GM21717 (cell line): ENCODE data around the gene OSBP2.
A peak's percentile ranks its signal among the peaks of the same experiment; 100 is the strongest.
"Not testable (repeated sequence)": the region's sequence is repeated elsewhere in the genome, so short reads cannot be mapped to it uniquely, and the experiment has no call there.

Source experiments
- ATAC-seq: cut with Tn5 transposase; IDR thresholded peaks from one replicate; pipeline ENCODE4 v1.9.1; 2021; ENCODE audit warnings: mild to moderate bottlenecking, moderate library complexity; ENCODE audit not compliant: unreplicated experiment

Gene OSBP2

GRCh38 chr22:30694640-30695350, at the start of gene OSBP2:
Gene OSBP2, plus strand, starts transcription at chr22:30694874. Its CDS starts 36 bp downstream, at chr22:30694910.
- ATAC-seq, result no peak

- ATAC-seq, result no peak
Measured at GRCh38 chr22:30646518-30647160, 48.0 kb upstream of the OSBP2 start.

GRCh38 chr22:30647536-30647935, 47.1 kb upstream of the OSBP2 start:
- no peak for ATAC-seq

GRCh38 chr22:30648825-30649224, 45.8 kb upstream of the OSBP2 start:
- ATAC-seq, result no peak

- peak; percentile 74 for ATAC-seq
Measured at GRCh38 chr22:30649430-30650007, 45.2 kb upstream of the OSBP2 start.

GRCh38 chr22:30650508-30651116, 44.1 kb upstream of the OSBP2 start:
- ATAC-seq, result no peak

- ATAC-seq, result no peak
Measured at GRCh38 chr22:30652852-30653251, 41.8 kb upstream of the OSBP2 start.

GRCh38 chr22:30654361-30654760, 40.3 kb upstream of the OSBP2 start:
- ATAC-seq, result no peak

- ATAC-seq, result no peak
Measured at GRCh38 chr22:30655532-30655931, 39.1 kb upstream of the OSBP2 start.

GRCh38 chr22:30662040-30662439, 32.6 kb upstream of the OSBP2 start:
- no peak for ATAC-seq

GRCh38 chr22:30664798-30665197, 29.9 kb upstream of the OSBP2 start:
- no peak for ATAC-seq

GRCh38 chr22:30665266-30665665, 29.4 kb upstream of the OSBP2 start:
- ATAC-seq, result no peak

GRCh38 chr22:30665786-30666185, 28.9 kb upstream of the OSBP2 start:
- ATAC-seq, result no peak

GRCh38 chr22:30667107-30667493, 27.6 kb upstream of the OSBP2 start:
- no peak for ATAC-seq

GRCh38 chr22:30667494-30668385, 26.9 kb upstream of the OSBP2 start, which contains the start of gene DUSP18:
Gene DUSP18, minus strand, starts transcription at chr22:30667875. Its CDS starts 3,872 bp downstream, at chr22:30664003.
- ATAC-seq, result peak; percentile 68

GRCh38 chr22:30668386-30668710, 26.3 kb upstream of the OSBP2 start:
- ATAC-seq, result no peak

- no peak for ATAC-seq
Measured at GRCh38 chr22:30671071-30671470, 23.6 kb upstream of the OSBP2 start.

GRCh38 chr22:30673136-30673535, 21.5 kb upstream of the OSBP2 start:
- ATAC-seq, result no peak

GRCh38 chr22:30674482-30674881, 20.2 kb upstream of the OSBP2 start:
- ATAC-seq, result no peak

GRCh38 chr22:30675436-30675835, 19.2 kb upstream of the OSBP2 start:
- ATAC-seq, result no peak

- not testable (repeated sequence) for ATAC-seq
Measured at GRCh38 chr22:30676565-30676964, 18.1 kb upstream of the OSBP2 start.
